Prostate gland (tissue), 2 donors: ENCODE data around the gene FOSL2.

Experiments used
- CTCF ChIP-seq, 4 experiments: fragments of 200-600 bp in 2 of 4; fragments of 450-650 bp in 2 of 4; sonication (generic) in 2 of 4; IDR thresholded peaks; 1 replicate in 3 of 4; 2 replicates in 1 of 4; pipeline ENCODE4 v1.5.1; 2016 to 2019; ENCODE audit warnings: antibody characterized with exemption in 4 of 4, mild to moderate bottlenecking in 2 of 4, moderate library complexity in 2 of 4
- POLR2A ChIP-seq: fragments of 450-650 bp; IDR thresholded peaks from one replicate; pipeline ENCODE4 v1.6.1; 2016; ENCODE audit warnings: antibody characterized with exemption, mild to moderate bottlenecking

GRCh38 chr2:28449488-28450395, 57.1 kb downstream of the FOSL2 start:
- TF ChIP-seq POLR2A = no peak
- TF ChIP-seq CTCF (IDR thresholded peaks at IDR 0.05) = no peak
